SK-N-SH treated with all-trans-retinoic acid at 6 μM for 48 hours (cell line): ENCODE measurements around the gene REV3L.
A peak's percentile ranks its signal among the peaks of the same experiment; 100 is the strongest.

Source experiments
- ATAC-seq: fragments of 200-7000 bp; cut with Tn5 transposase; 3 replicates; pipeline ENCODE4 v1.9.1; 2020; ENCODE audit warnings: mild to moderate bottlenecking, moderate library complexity
- ARNTL ChIP-seq: fragments of 450-650 bp; formaldehyde crosslinking; IDR thresholded peaks from 2 replicates; pipeline ENCODE4 v1.5.0; 2020; ENCODE audit warnings: low read depth, mild to moderate bottlenecking, moderate library complexity, borderline replicate concordance
- BACH2 ChIP-seq: fragments of 250-450 bp; sonication (Bioruptor Pico); IDR thresholded peaks from 2 replicates; pipeline ENCODE4 v1.9.0; 2021; ENCODE audit warnings: mild to moderate bottlenecking, borderline replicate concordance
- CREB5 ChIP-seq: fragments of 250-450 bp; sonication (Bioruptor Pico); IDR thresholded peaks from 2 replicates; pipeline ENCODE4 v1.5.1; 2020; ENCODE audit warnings: low read depth, mild to moderate bottlenecking, moderate library complexity
- CSDC2 ChIP-seq: fragments of 250-450 bp; sonication (Bioruptor Pico); IDR thresholded peaks from 2 replicates; pipeline ENCODE4 v1.5.0; 2020; ENCODE audit warnings: mild to moderate bottlenecking, moderate library complexity
- GLIS3 ChIP-seq: fragments of 250-450 bp; sonication (Bioruptor Pico); IDR thresholded peaks from 2 replicates; pipeline ENCODE4 v1.5.0; 2020; ENCODE audit warnings: mild to moderate bottlenecking, moderate library complexity
- ISL1 ChIP-seq: fragments of 250-450 bp; sonication (Bioruptor Pico); IDR thresholded peaks from 2 replicates; pipeline ENCODE4 v2.1.2; 2022; ENCODE audit warnings: mild to moderate bottlenecking, moderate library complexity
- POU6F1 ChIP-seq: fragments of 250-450 bp; sonication (Bioruptor Pico); IDR thresholded peaks from 2 replicates; pipeline ENCODE4 v1.8.0; 2021; ENCODE audit warnings: low read depth, mild to moderate bottlenecking, moderate library complexity, borderline replicate concordance
- PPARA ChIP-seq: fragments of 250-450 bp; sonication (Bioruptor Pico); IDR thresholded peaks from 2 replicates; pipeline ENCODE4 v1.5.0; 2020; ENCODE audit warnings: mild to moderate bottlenecking, borderline replicate concordance
- RARB ChIP-seq: fragments of 250-450 bp; sonication (Bioruptor Pico); IDR thresholded peaks from 2 replicates; pipeline ENCODE4 v1.8.0; 2021; ENCODE audit warnings: mild to moderate bottlenecking, moderate library complexity
- SNAI2 ChIP-seq: fragments of 250-450 bp; sonication (Bioruptor Pico); IDR thresholded peaks from 2 replicates; pipeline ENCODE4 v1.5.0; 2020; ENCODE audit warnings: mild to moderate bottlenecking, moderate library complexity
- TCF4 ChIP-seq: fragments of 250-450 bp; sonication (Bioruptor Pico); IDR thresholded peaks from 2 replicates; pipeline ENCODE4 v1.8.0; 2021; ENCODE audit warnings: mild to moderate bottlenecking, moderate library complexity, borderline replicate concordance
- TOX ChIP-seq: fragments of 250-450 bp; sonication (Bioruptor Pico); IDR thresholded peaks from 2 replicates; pipeline ENCODE4 v1.8.0; 2021; ENCODE audit warnings: mild to moderate bottlenecking, moderate library complexity, borderline replicate concordance
- ZC3H10 ChIP-seq: fragments of 250-450 bp; sonication (Bioruptor Pico); IDR thresholded peaks from 2 replicates; pipeline ENCODE4 v1.5.1; 2021; ENCODE audit warnings: mild to moderate bottlenecking, moderate library complexity
- ZFP3 ChIP-seq: fragments of 250-450 bp; sonication (Bioruptor Pico); IDR thresholded peaks from 2 replicates; pipeline ENCODE4 v1.5.0; 2020; ENCODE audit warnings: mild to moderate bottlenecking, moderate library complexity
- ZFP30 ChIP-seq: fragments of 450-650 bp; formaldehyde crosslinking; IDR thresholded peaks from 2 replicates; pipeline ENCODE4 v1.5.0; 2022; ENCODE audit warnings: mild to moderate bottlenecking, moderate library complexity
- ZNF70 ChIP-seq: fragments of 450-650 bp; formaldehyde crosslinking; IDR thresholded peaks from 2 replicates; pipeline ENCODE4 v1.5.0; 2020; ENCODE audit warnings: mild to moderate bottlenecking, moderate library complexity
- ZNF8 ChIP-seq: fragments of 450-650 bp; formaldehyde crosslinking; IDR thresholded peaks from 2 replicates; pipeline ENCODE4 v1.5.0; 2020; ENCODE audit warnings: mild to moderate bottlenecking, moderate library complexity
- TF ChIP-seq, protein P1 (sequence below): fragments of 250-450 bp; sonication (Bioruptor Pico); IDR thresholded peaks from 2 replicates; pipeline ENCODE4 v1.5.0; 2020; ENCODE audit warnings: mild to moderate bottlenecking, moderate library complexity
- TF ChIP-seq, protein P2 (sequence below): fragments of 250-450 bp; sonication (Bioruptor Pico); IDR thresholded peaks from 2 replicates; pipeline ENCODE4 v1.8.0; 2020; ENCODE audit warnings: mild to moderate bottlenecking, moderate library complexity, borderline replicate concordance
- TF ChIP-seq, protein P3 (sequence below): fragments of 250-450 bp; sonication (Bioruptor Pico); IDR thresholded peaks from 2 replicates; pipeline ENCODE4 v1.5.1; 2021; ENCODE audit warnings: mild to moderate bottlenecking, moderate library complexity

Gene REV3L

GRCh38 chr6:111462770-111463391 lies 20.1 kb downstream of the REV3L start:
- TF ChIP-seq SNAI2 (CRISPR knock-in tag): no peak
- no peak for TF ChIP-seq ZFP30 (CRISPR knock-in tag)
- no peak for ATAC-seq

DNA sequence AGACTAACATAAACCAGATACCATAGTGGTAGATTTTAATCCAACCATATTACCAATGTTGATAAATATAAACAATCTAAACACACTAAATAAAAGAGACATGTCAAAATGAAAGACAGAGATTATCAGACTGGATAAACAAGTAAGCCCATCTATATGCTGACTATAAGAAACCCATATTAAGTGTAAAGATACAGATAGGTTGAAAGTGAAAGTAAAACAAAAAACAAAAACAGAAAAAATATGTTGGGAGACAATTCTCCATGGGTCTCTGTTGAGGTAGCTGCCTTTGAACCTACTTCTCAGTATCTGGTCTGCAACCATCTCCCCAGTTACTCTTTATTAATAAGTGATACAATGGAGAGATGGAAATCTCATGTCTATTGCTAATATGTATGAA lies 21.2 kb downstream of the REV3L start:
- ATAC-seq: no peak
- TF ChIP-seq PPARA: no peak

- TF ChIP-seq PPARA (no peak), ZNF70 (CRISPR knock-in tag) (no peak), TCF4 (no peak), BACH2 (CRISPR knock-in tag) (no peak), POU6F1 (CRISPR knock-in tag) (no peak), ZFP3 (no peak), CSDC2 (no peak), ZNF8 (CRISPR knock-in tag) (no peak), ZC3H10 (CRISPR knock-in tag) (no peak), ARNTL (CRISPR knock-in tag) (no peak), ISL1 (no peak), TOX (CRISPR knock-in tag) (no peak), RARB (CRISPR knock-in tag) (no peak), GLIS3 (CRISPR knock-in tag) (no peak), SNAI2 (CRISPR knock-in tag) (no peak)
- TF ChIP-seq, protein P1, sequence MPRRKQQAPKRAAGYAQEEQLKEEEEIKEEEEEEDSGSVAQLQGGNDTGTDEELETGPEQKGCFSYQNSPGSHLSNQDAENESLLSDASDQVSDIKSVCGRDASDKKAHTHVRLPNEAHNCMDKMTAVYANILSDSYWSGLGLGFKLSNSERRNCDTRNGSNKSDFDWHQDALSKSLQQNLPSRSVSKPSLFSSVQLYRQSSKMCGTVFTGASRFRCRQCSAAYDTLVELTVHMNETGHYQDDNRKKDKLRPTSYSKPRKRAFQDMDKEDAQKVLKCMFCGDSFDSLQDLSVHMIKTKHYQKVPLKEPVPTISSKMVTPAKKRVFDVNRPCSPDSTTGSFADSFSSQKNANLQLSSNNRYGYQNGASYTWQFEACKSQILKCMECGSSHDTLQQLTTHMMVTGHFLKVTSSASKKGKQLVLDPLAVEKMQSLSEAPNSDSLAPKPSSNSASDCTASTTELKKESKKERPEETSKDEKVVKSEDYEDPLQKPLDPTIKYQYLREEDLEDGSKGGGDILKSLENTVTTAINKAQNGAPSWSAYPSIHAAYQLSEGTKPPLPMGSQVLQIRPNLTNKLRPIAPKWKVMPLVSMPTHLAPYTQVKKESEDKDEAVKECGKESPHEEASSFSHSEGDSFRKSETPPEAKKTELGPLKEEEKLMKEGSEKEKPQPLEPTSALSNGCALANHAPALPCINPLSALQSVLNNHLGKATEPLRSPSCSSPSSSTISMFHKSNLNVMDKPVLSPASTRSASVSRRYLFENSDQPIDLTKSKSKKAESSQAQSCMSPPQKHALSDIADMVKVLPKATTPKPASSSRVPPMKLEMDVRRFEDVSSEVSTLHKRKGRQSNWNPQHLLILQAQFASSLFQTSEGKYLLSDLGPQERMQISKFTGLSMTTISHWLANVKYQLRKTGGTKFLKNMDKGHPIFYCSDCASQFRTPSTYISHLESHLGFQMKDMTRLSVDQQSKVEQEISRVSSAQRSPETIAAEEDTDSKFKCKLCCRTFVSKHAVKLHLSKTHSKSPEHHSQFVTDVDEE: no peak
- TF ChIP-seq, protein P2, sequence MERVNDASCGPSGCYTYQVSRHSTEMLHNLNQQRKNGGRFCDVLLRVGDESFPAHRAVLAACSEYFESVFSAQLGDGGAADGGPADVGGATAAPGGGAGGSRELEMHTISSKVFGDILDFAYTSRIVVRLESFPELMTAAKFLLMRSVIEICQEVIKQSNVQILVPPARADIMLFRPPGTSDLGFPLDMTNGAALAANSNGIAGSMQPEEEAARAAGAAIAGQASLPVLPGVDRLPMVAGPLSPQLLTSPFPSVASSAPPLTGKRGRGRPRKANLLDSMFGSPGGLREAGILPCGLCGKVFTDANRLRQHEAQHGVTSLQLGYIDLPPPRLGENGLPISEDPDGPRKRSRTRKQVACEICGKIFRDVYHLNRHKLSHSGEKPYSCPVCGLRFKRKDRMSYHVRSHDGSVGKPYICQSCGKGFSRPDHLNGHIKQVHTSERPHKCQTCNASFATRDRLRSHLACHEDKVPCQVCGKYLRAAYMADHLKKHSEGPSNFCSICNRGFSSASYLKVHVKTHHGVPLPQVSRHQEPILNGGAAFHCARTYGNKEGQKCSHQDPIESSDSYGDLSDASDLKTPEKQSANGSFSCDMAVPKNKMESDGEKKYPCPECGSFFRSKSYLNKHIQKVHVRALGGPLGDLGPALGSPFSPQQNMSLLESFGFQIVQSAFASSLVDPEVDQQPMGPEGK (CRISPR knock-in tag): no peak
- TF ChIP-seq, protein P3, sequence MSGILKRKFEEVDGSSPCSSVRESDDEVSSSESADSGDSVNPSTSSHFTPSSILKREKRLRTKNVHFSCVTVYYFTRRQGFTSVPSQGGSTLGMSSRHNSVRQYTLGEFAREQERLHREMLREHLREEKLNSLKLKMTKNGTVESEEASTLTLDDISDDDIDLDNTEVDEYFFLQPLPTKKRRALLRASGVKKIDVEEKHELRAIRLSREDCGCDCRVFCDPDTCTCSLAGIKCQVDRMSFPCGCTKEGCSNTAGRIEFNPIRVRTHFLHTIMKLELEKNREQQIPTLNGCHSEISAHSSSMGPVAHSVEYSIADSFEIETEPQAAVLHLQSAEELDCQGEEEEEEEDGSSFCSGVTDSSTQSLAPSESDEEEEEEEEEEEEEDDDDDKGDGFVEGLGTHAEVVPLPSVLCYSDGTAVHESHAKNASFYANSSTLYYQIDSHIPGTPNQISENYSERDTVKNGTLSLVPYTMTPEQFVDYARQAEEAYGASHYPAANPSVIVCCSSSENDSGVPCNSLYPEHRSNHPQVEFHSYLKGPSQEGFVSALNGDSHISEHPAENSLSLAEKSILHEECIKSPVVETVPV (CRISPR knock-in tag): no peak
Measured at GRCh38 chr6:111458670-111459232, 24.3 kb downstream of the REV3L start.

GRCh38 chr6:111456208-111456607 lies 26.8 kb downstream of the REV3L start:
- TF ChIP-seq ISL1 (peak; percentile 28; the same call in 1 of the 2 replicates), SNAI2 (CRISPR knock-in tag) (no peak), CREB5 (CRISPR knock-in tag) (no peak)
- TF ChIP-seq, all 23 proteins: peak for 1
- ATAC-seq: peak; percentile 54

More at GRCh38 chr6:111458670-111459232, 24.3 kb downstream of the REV3L start:
- no peak for ATAC-seq
